Fibroblast of the aortic adventitia (primary cell): Measurements from ENCODE around the gene MED27. TPM values are rescaled to one million over a fixed set of nuclear protein-coding genes. Genes with fewer than 3 reads are reported as not detected.

Experiments
- DNase-seq: peaks from one replicate; pipeline ENCODE4 v3.0.0-alpha.2; 2010; ENCODE audit warnings: low read depth
- H3K4me3 ChIP-seq: 2 replicates; pipeline ENCODE4 v1.5.1; 2011; ENCODE audit warnings: low read depth, mild to moderate bottlenecking, control low read depth, low read length, moderate library complexity
- total RNA-seq: library from RNA; depleted of rRNA; stranded (reverse); fragments of >200 nt; gene quantifications from 2 replicates; pipeline ENCODE4 v1.2.3, GENCODE V29; 2012; ENCODE audit warnings: low replicate concordance
- TF ChIP-seq, protein P1 (sequence below): IDR thresholded peaks from 2 replicates; pipeline ENCODE4 v1.5.1; 2011; ENCODE audit warnings: mild to moderate bottlenecking, low read length, control low read depth, inconsistent platforms; ENCODE audit not compliant: insufficient read depth

The MED27 gene
- total RNA-seq, 1 donor: 29.4 TPM

DNA sequence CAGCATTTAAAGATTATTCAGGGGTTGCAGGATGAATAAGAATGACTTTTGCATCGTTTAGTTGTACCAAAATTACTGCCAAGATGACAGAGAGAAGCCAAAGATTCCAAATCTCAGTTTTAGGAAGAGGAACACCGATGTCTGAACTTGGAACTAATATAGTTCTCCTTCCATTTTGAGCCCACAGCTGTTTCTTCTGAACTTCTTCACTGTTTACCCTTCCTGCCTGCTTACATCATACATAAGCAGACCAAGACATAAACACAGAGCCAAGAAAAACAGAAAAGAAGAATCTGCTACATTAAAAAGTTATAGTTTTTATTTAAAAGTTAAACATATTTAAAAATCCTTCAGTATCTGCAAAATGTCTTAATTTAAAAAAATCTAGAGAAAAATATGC, 192.8 kb downstream of the MED27 start:
- H3K4me3 ChIP-seq: no peak overlapping the region
- TF ChIP-seq, protein P1, sequence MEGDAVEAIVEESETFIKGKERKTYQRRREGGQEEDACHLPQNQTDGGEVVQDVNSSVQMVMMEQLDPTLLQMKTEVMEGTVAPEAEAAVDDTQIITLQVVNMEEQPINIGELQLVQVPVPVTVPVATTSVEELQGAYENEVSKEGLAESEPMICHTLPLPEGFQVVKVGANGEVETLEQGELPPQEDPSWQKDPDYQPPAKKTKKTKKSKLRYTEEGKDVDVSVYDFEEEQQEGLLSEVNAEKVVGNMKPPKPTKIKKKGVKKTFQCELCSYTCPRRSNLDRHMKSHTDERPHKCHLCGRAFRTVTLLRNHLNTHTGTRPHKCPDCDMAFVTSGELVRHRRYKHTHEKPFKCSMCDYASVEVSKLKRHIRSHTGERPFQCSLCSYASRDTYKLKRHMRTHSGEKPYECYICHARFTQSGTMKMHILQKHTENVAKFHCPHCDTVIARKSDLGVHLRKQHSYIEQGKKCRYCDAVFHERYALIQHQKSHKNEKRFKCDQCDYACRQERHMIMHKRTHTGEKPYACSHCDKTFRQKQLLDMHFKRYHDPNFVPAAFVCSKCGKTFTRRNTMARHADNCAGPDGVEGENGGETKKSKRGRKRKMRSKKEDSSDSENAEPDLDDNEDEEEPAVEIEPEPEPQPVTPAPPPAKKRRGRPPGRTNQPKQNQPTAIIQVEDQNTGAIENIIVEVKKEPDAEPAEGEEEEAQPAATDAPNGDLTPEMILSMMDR: no peak
- DNase-seq: peak; percentile 36

DNA sequence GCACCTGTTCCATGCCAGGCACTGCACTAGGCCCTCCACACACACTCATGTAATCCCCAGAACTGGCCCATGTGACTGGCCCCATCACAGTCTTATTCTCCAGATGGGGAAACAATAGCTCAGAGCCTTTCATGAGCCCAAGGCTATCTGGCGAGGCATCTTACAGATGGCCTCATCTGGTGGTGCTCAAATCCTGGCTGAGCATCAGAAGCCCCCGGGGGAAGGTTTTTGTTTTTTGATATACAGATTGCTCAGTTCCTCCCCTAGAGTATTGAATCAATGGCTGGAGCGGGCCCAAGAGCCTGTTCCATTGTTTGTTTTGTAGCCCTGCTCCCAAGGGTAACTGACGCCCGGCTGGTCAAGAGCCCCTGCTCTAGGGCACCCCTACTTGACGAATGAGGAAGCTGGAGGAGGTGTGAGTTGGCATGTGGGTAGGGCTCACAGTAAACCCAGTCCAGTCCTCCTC, 194.5 kb downstream of the MED27 start:
- DNase-seq: no peak
- no peak overlapping the region for H3K4me3 ChIP-seq
- TF ChIP-seq, protein P1: no peak

DNA sequence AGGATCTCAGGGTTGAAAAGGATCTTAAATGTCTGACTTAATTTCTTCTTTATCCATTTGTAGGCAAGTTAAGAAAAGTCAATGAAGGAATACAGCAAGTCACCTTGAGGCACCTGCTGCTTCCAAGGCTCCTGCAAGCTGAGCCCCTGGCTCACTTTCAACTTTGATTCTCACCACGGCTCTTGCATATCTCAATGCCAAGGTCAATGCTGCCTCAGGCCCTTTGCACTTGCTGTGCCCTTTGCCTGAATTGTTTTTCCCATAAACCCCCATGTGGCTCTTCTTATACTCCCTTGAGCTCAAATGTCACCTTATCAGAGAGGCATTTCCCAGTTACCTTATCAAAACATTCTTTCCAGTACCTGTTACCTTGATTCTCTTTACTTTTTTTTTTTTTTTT, 195.4 kb downstream of the MED27 start:
- TF ChIP-seq, protein P1: no peak
- no peak for DNase-seq
- no peak overlapping the region for H3K4me3 ChIP-seq

DNA sequence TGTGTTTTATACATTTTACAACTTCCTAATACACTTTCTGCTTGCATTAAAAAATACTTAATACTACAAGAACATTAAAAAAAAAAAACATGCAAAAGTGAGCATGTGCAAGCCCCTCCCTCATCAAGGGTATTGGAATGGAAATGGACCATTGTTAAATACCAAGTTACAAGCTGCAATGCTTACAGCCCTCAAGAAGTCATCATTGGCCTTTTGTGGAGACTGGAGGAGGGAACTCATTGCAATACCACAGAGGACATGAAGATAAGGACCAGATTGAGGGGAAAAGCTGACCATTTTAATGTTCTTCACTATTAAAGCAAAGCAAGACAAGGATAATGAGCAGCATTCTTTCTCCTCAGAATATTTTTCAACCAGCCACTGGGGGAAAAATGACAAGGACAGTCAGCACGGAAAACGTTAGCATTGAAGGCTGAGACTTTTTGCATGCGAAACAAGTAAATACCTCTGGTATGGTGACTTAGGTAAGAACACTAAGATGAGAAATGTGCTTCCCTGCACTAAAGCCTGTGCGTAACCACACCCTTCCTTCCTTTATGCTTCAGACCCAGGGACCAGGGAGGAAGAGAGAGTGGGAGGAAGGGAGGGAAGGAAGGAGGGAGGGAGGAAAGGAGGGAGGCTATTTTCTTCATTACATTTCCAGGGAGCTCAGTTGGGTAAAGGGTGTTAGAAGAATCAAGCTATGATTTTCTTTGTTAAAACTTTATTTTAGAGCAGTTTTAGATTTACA, 198.7 kb downstream of the MED27 start:
- DNase-seq: no peak
- H3K4me3 ChIP-seq: no peak overlapping the region
- TF ChIP-seq, protein P1: no peak

DNA sequence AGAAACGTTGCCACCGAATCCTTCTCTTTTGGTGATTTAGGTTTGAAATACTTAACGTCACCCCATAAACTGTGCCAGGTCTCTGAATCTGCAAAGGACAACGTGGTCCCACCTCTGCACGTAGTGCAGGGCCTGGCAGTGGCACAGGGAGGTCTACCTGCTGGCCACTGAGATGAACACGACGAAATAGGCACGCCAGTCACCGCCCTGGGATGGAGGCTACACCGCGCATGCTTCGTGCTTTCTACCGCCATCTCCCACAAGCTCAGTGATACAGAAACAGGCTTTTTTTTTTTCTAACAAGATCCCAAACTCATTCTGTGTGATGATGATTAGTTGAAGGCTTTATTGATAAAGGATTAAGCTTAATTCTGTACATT, 199.8 kb downstream of the MED27 start:
- TF ChIP-seq, protein P1: no peak
- DNase-seq: no peak

DNA sequence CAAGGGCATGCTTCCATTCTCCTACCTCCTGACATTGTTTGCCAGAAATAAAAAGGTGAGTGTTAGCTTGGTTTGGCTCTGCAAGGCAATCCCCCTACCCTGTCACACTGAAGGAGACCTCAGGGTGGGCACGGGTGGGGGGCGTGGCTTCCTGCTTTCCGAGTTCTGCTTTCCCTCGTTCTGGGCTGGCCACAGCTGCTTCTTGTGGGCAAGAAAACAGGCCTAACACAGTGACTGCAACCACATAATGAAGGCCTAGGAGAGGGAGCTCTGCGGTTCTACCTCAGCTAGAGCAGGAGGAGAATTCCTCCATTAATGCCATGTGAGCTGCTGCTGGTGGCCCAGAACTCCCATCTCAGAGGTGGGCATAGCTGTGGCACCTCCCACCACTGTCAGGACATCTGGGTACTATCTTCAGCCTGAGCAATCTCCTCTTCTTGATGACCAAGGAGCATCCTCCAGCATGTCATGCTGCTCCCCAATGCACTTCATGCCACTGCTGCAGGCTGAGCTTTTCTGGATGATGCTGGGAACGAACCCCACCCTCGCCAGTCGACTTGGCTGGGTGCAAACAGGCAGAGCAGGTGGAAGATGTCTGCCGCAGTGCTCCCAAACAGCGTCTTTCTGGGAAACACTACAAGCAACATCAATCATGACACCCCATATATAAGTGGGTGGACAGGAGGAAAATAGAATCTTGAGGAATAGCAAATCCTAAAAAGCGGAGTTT, 200.3 kb downstream of the MED27 start:
- TF ChIP-seq, protein P1: no peak
- DNase-seq: no peak
- no peak overlapping the region for H3K4me3 ChIP-seq

More for the DNA sequence above, 199.8 kb downstream of the MED27 start:
- H3K4me3 ChIP-seq: no peak overlapping the region
